ENCODE data around the gene DCLK1.

Gene DCLK1

DNA sequence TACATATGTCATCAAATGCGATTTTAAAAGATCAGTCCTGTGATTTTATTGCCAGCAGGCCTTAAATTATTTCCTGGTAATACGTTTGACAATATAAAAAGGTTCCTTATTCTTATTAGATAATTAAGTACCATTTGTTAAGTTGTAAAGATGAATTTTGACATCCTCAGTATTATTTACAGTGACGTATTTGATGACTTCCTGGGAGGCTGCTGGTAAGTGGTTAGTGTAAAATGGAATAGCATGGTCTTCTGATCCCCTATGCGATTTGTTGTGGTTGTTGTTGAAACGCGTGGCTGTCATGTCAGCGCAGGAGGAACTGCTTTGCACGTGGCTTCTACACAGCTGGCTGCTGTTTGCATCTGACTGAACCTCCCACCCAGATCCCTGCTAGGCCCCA lies 99.7 kb downstream of the DCLK1 start:
- TF ChIP-seq, protein P1, sequence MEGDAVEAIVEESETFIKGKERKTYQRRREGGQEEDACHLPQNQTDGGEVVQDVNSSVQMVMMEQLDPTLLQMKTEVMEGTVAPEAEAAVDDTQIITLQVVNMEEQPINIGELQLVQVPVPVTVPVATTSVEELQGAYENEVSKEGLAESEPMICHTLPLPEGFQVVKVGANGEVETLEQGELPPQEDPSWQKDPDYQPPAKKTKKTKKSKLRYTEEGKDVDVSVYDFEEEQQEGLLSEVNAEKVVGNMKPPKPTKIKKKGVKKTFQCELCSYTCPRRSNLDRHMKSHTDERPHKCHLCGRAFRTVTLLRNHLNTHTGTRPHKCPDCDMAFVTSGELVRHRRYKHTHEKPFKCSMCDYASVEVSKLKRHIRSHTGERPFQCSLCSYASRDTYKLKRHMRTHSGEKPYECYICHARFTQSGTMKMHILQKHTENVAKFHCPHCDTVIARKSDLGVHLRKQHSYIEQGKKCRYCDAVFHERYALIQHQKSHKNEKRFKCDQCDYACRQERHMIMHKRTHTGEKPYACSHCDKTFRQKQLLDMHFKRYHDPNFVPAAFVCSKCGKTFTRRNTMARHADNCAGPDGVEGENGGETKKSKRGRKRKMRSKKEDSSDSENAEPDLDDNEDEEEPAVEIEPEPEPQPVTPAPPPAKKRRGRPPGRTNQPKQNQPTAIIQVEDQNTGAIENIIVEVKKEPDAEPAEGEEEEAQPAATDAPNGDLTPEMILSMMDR (conservative IDR thresholded peaks at IDR 0.05; ENCODE audit: low read length): no peak
- DNase-seq (ENCODE audit: low read depth): no peak
- no peak overlapping the region for H3K4me3 ChIP-seq (ENCODE audit: low read length)

GRCh38 chr13:36030670-36031331 lies 100.4 kb downstream of the DCLK1 start:
- H3K4me3 ChIP-seq (ENCODE audit: low read length): no peak overlapping the region
- DNase-seq (ENCODE audit: low read depth): peak; percentile 44
- TF ChIP-seq, protein P1 (conservative IDR thresholded peaks at IDR 0.05; ENCODE audit: low read length): no peak

DNA sequence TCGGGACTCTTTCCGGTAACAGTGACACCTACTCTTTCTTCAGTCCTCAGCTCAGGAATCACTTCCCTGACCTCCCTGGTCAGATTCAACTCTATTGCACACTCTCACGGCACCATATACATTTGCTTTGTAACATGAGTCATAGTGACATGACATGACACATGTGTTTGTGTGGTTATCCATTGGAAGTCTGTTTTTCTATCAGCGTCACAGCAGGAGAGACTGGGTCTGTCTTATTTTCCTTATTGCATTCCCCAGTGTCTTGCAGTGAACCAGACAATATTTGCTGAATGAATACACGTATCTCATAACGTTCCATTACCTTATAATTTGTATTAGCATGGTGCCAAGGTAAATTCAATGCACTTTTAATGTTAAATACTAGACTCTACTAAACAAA lies 102.0 kb downstream of the DCLK1 start:
- TF ChIP-seq, protein P1 (conservative IDR thresholded peaks at IDR 0.05; ENCODE audit: low read length): no peak
- H3K4me3 ChIP-seq (ENCODE audit: low read length): no peak overlapping the region
- no peak for DNase-seq (ENCODE audit: low read depth)

- DNase-seq (ENCODE audit: low read depth): no peak
- no peak overlapping the region for H3K4me3 ChIP-seq (ENCODE audit: low read length)
- TF ChIP-seq, protein P1 (conservative IDR thresholded peaks at IDR 0.05; ENCODE audit: low read length): no peak
Observed at GRCh38 chr13:36028359-36029025, 102.7 kb downstream of the DCLK1 start.

- no peak for DNase-seq (ENCODE audit: low read depth)
- TF ChIP-seq, protein P1 (conservative IDR thresholded peaks at IDR 0.05; ENCODE audit: low read length): no peak
Observed at GRCh38 chr13:36026531-36026930, 104.7 kb downstream of the DCLK1 start.

DNA sequence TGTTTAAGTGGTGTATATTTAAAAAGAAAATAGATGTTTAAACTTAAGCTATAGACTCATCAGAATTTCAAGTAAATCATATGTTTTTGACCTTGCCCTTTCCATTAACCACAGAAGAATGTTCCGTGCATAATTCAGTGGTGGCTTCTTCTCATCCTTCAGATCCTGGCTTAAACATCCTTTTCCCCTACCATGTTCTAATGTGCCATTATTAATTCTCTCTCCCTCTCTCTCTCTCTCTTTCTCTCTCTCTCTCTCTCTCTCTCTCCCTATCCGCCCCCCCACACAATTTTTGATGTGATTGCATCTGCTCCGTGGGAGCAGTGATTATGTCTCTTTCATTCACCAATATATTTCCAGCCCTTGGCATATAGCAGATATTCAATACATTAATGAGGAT lies 116.4 kb downstream of the DCLK1 start:
- DNase-seq (ENCODE audit: low read depth): no peak
- H3K4me3 ChIP-seq (ENCODE audit: low read length): no peak overlapping the region
- TF ChIP-seq, protein P1 (conservative IDR thresholded peaks at IDR 0.05; ENCODE audit: low read length): no peak

More at GRCh38 chr13:36026531-36026930, 104.7 kb downstream of the DCLK1 start:
- no peak overlapping the region for H3K4me3 ChIP-seq (ENCODE audit: low read length)

Measured in AG10803 (cell line).